H9 (cell line): Measurements from ENCODE around the gene TK2. TPM values are rescaled to one million over a fixed set of nuclear protein-coding genes. Genes with fewer than 3 reads are reported as not detected.

Experiments used
- DNase-seq: peaks from one replicate; pipeline ENCODE4 v3.0.0-alpha.2; 2017
- H2AFZ ChIP-seq: one replicate; pipeline ENCODE4 v1.6.1; 2013; ENCODE audit warnings: mild to moderate bottlenecking, low read length, control low read depth, moderate library complexity
- H2AK5ac ChIP-seq: 2 replicates; pipeline ENCODE4 v1.6.1; 2013; ENCODE audit warnings: low read length, control low read depth, mixed read lengths; ENCODE audit not compliant: insufficient read length
- H2BK120ac ChIP-seq: one replicate; pipeline ENCODE4 v1.6.1; 2013; ENCODE audit warnings: low read depth, mild to moderate bottlenecking, low read length, control low read depth, inconsistent platforms; ENCODE audit not compliant: poor library complexity, severe bottlenecking
- H2BK12ac ChIP-seq: 2 replicates; pipeline ENCODE4 v1.6.1; 2013; ENCODE audit warnings: low read length, control low read depth, mixed read lengths, low read depth; ENCODE audit not compliant: insufficient read length
- H2BK15ac ChIP-seq: 2 replicates; pipeline ENCODE4 v1.6.1; 2013; ENCODE audit warnings: low read depth, low read length, control low read depth
- H2BK20ac ChIP-seq: one replicate; pipeline ENCODE4 v1.6.1; 2013; ENCODE audit warnings: low read depth, mild to moderate bottlenecking, low read length, control low read depth, inconsistent platforms; ENCODE audit not compliant: poor library complexity, severe bottlenecking
- H2BK5ac ChIP-seq: 2 replicates; pipeline ENCODE4 v1.6.1; 2013; ENCODE audit warnings: low read length, control low read depth, mixed read lengths; ENCODE audit not compliant: insufficient read length
- H3K14ac ChIP-seq: 2 replicates; pipeline ENCODE4 v1.6.1; 2013; ENCODE audit warnings: low read length, control low read depth; ENCODE audit not compliant: insufficient read depth
- H3K18ac ChIP-seq: 2 replicates; pipeline ENCODE4 v1.6.1; 2013; ENCODE audit warnings: low read depth, mild to moderate bottlenecking, mixed read lengths, low read length, control low read depth; ENCODE audit not compliant: insufficient read length
- H3K23ac ChIP-seq: 2 replicates; pipeline ENCODE4 v1.6.1; 2013; ENCODE audit warnings: low read length, control low read depth, mixed read lengths, low read depth; ENCODE audit not compliant: insufficient read length
- H3K23me2 ChIP-seq: 2 replicates; pipeline ENCODE4 v1.6.1; 2013; ENCODE audit warnings: low read depth, mild to moderate bottlenecking, mixed read lengths, low read length, control low read depth; ENCODE audit not compliant: insufficient read length, poor library complexity, severe bottlenecking
- H3K27ac ChIP-seq: 2 replicates; pipeline ENCODE4 v1.5.1; 2013; ENCODE audit warnings: low read length, control low read depth, mixed read lengths, low read depth; ENCODE audit not compliant: insufficient read length
- H3K27me3 ChIP-seq: 2 replicates; pipeline ENCODE4 v1.6.1; 2013; ENCODE audit warnings: low read length, control low read depth, inconsistent platforms; ENCODE audit not compliant: insufficient read depth
- H3K4ac ChIP-seq: 2 replicates; pipeline ENCODE4 v1.6.1; 2013; ENCODE audit warnings: low read depth, mild to moderate bottlenecking, control low read depth, inconsistent platforms, low read length, moderate library complexity
- H3K4me1 ChIP-seq: 2 replicates; pipeline ENCODE4 v1.6.1; 2013; ENCODE audit warnings: low read length, control low read depth, inconsistent platforms; ENCODE audit not compliant: insufficient read depth
- H3K4me2 ChIP-seq: 2 replicates; pipeline ENCODE4 v1.6.1; 2013; ENCODE audit warnings: low read length, control low read depth, mixed read lengths; ENCODE audit not compliant: insufficient read length, insufficient read depth
- H3K56ac ChIP-seq: 2 replicates; pipeline ENCODE4 v1.6.1; 2013; ENCODE audit warnings: low read depth, mild to moderate bottlenecking, mixed read lengths, low read length, control low read depth; ENCODE audit not compliant: insufficient read length
- H3K79me1 ChIP-seq: 2 replicates; pipeline ENCODE4 v1.6.1; 2013; ENCODE audit warnings: low read depth, mild to moderate bottlenecking, moderate library complexity, low read length, control low read depth, inconsistent platforms; ENCODE audit not compliant: insufficient read depth, poor library complexity, severe bottlenecking
- H3K79me2 ChIP-seq: 2 replicates; pipeline ENCODE4 v1.6.1; 2013; ENCODE audit warnings: low read length, control low read depth, inconsistent platforms; ENCODE audit not compliant: insufficient read depth
- H3K9ac ChIP-seq: 2 replicates; pipeline ENCODE4 v1.6.1; 2013; ENCODE audit warnings: low read length, control low read depth, mixed read lengths; ENCODE audit not compliant: insufficient read length; ENCODE audit errors: extremely low read depth
- H3K9me3 ChIP-seq: one replicate; pipeline ENCODE4 v1.6.1; 2013; ENCODE audit warnings: low read depth, low read length, inconsistent platforms; ENCODE audit not compliant: control insufficient read depth
- H3T11ph ChIP-seq: one replicate; pipeline ENCODE4 v1.6.1; 2013; ENCODE audit warnings: mild to moderate bottlenecking, low read length, control low read depth, inconsistent platforms
- H4K20me1 ChIP-seq: one replicate; pipeline ENCODE4 v1.6.1; 2013; ENCODE audit not compliant: control insufficient read depth, insufficient read length, insufficient read depth
- H4K5ac ChIP-seq: 2 replicates; pipeline ENCODE4 v1.6.1; 2013; ENCODE audit warnings: low read depth, mild to moderate bottlenecking, mixed read lengths, low read length, control low read depth; ENCODE audit not compliant: insufficient read length
- H4K8ac ChIP-seq: replicated peaks from 2 replicates; pipeline ENCODE4 v1.6.1; 2013; ENCODE audit warnings: low read length, control low read depth, mixed read lengths, low read depth; ENCODE audit not compliant: insufficient read length
- H4K91ac ChIP-seq: 2 replicates; pipeline ENCODE4 v1.6.1; 2013; ENCODE audit warnings: low read depth, mild to moderate bottlenecking, moderate library complexity, mixed read lengths, low read length, control low read depth; ENCODE audit not compliant: insufficient read length
- H3K27ac Mint-ChIP-seq, 3 experiments: 2 replicates in 2 of 3; 3 replicates in 1 of 3; pipeline ENCODE4 v1.8.0; 2020 to 2021; ENCODE audit warnings: mixed read lengths in 3 of 3, mild to moderate bottlenecking in 1 of 3, moderate library complexity in 1 of 3
- H3K27me3 Mint-ChIP-seq: 2 replicates; pipeline ENCODE4 v1.8.0; 2021; ENCODE audit warnings: low read depth, mild to moderate bottlenecking, moderate library complexity, mixed read lengths
- H3K36me3 Mint-ChIP-seq, 3 experiments: 2 replicates in 2 of 3; 3 replicates in 1 of 3; pipeline ENCODE4 v1.8.0; 2020 to 2021; ENCODE audit warnings: low read depth in 3 of 3, mixed read lengths in 3 of 3; ENCODE audit not compliant: insufficient read depth in 1 of 3
- H3K4me1 Mint-ChIP-seq, 2 experiments: 2 replicates each; pipeline ENCODE4 v1.8.0; 2020; ENCODE audit warnings: mixed read lengths in 2 of 2
- H3K4me3 Mint-ChIP-seq, 2 experiments: 2 replicates in 1 of 2; 3 replicates in 1 of 2; pipeline ENCODE4 v1.8.0; 2020 to 2021; ENCODE audit warnings: mild to moderate bottlenecking in 2 of 2, mixed read lengths in 2 of 2, moderate library complexity in 1 of 2
- H3K9me3 Mint-ChIP-seq, 2 experiments: 2 replicates in 1 of 2; 3 replicates in 1 of 2; pipeline ENCODE4 v1.8.0; 2020; ENCODE audit warnings: mild to moderate bottlenecking in 2 of 2, mixed read lengths in 2 of 2, moderate library complexity in 1 of 2
- CTCF ChIP-seq: fragments of 200-600 bp; sonication (generic); conservative IDR thresholded peaks from 3 replicates; pipeline ENCODE4 v1.8.0; 2021; ENCODE audit warnings: antibody characterized with exemption, mild to moderate bottlenecking
- whole genome bisulfite sequencing: extraction: QIAGEN DNeasy Blood & Tissue Kit; methylation state at CpG from one replicate; pipeline ENCODE4 v1.1.7; 2013; ENCODE audit warnings: missing lambda C conversion rate, low lambda C conversion rate, mixed read lengths; ENCODE audit not compliant: insufficient read length; ENCODE audit errors: extremely low coverage; 5-methylcytosine and 5-hydroxymethylcytosine counted together
- total RNA-seq: library from RNA; stranded (reverse); gene quantifications from 2 replicates; pipeline ENCODE4 v1.2.1, GENCODE V29; 2021

Gene TK2
- total RNA-seq, 1 experiment from 2014 or later, result 5.2 TPM

GRCh38 chr16:66538910-66539309, 11.0 kb downstream of the TK2 start:
- H3K4me1 Mint-ChIP-seq, result peaks cover 13 to 14% of the 10 kb centered on the region in 2 experiments

More at GRCh38 chr16:66538910-66539309, 11.0 kb downstream of the TK2 start:
- Histone ChIP-seq H3K23ac (no peak overlapping the region), H4K8ac (no peak overlapping the region), H3K79me1 (no peaks in the 10 kb centered on the region), H3K56ac (no peak overlapping the region), H2BK12ac (no peak overlapping the region), H2BK15ac (no peak overlapping the region), H3K9ac (no peak overlapping the region), H2AK5ac (no peak overlapping the region), H3T11ph (no peak overlapping the region), H3K4me1 (peaks cover 8% of the 10 kb centered on the region; the same call in 1 of the 2 replicates), H3K27me3 (no peaks in the 10 kb centered on the region), H3K23me2 (no peaks in the 10 kb centered on the region), H4K91ac (no peak overlapping the region), H4K5ac (no peak overlapping the region), H2BK5ac (no peak overlapping the region), H3K79me2 (no peaks in the 10 kb centered on the region), H3K14ac (no peak overlapping the region), H3K18ac (no peak overlapping the region), H3K9me3 (no peaks in the 10 kb centered on the region), H2AFZ (no peak overlapping the region), H3K27ac (no peak overlapping the region), H2BK20ac (no peak overlapping the region), H3K4ac (no peak overlapping the region), H2BK120ac (no peak overlapping the region), H4K20me1 (no peaks in the 10 kb centered on the region), H3K4me2 (no peak overlapping the region)
- Mint-ChIP-seq H3K4me3 (no peak overlapping the region), H3K36me3 (no peaks in the 10 kb centered on the region; a peak in 1 of 7 replicates), H3K27ac (no peak overlapping the region), H3K9me3 (no peaks in the 10 kb centered on the region), H3K27me3 (no peaks in the 10 kb centered on the region)
- no CpG with 5 or more reads among the region's 5 CpGs for WGBS
- TF ChIP-seq CTCF, result no peak
- DNase-seq, result no peak
